GM18858 (cell line): ENCODE measurements around the gene S100A6.
"Not testable (repeated sequence)": the region's sequence is repeated elsewhere in the genome, so short reads cannot be mapped to it uniquely, and the experiment has no call there.

Experiments used
- ATAC-seq: cut with Tn5 transposase; IDR thresholded peaks from one replicate; pipeline ENCODE4 v1.9.1; 2021; ENCODE audit not compliant: unreplicated experiment

The S100A6 gene

GRCh38 chr1:153563991-153564390 lies 28.2 kb upstream of the S100A6 start:
- ATAC-seq: no peak

GRCh38 chr1:153563483-153563901 lies 27.7 kb upstream of the S100A6 start:
- ATAC-seq: no peak

- not testable (repeated sequence) for ATAC-seq
Observed at GRCh38 chr1:153562021-153562420, 26.2 kb upstream of the S100A6 start.

GRCh38 chr1:153561466-153561985 lies 25.7 kb upstream of the S100A6 start:
- no peak for ATAC-seq

- ATAC-seq: no peak
Observed at GRCh38 chr1:153560771-153561465, 25.1 kb upstream of the S100A6 start.

- ATAC-seq: no peak
Observed at GRCh38 chr1:153560241-153560640, 24.4 kb upstream of the S100A6 start.

GRCh38 chr1:153557877-153558276 lies 22.1 kb upstream of the S100A6 start:
- ATAC-seq: no peak

- ATAC-seq: no peak
Observed at GRCh38 chr1:153556348-153556747, 20.6 kb upstream of the S100A6 start.

GRCh38 chr1:153553830-153554541 lies 18.2 kb upstream of the S100A6 start:
- no peak for ATAC-seq

- no peak for ATAC-seq
Observed at GRCh38 chr1:153553096-153553495, 17.3 kb upstream of the S100A6 start.

GRCh38 chr1:153552335-153552734 lies 16.5 kb upstream of the S100A6 start:
- ATAC-seq: no peak

- no peak for ATAC-seq
Observed at GRCh38 chr1:153550827-153551500, 15.2 kb upstream of the S100A6 start.

GRCh38 chr1:153550398-153550758 lies 14.6 kb upstream of the S100A6 start:
- ATAC-seq: no peak

GRCh38 chr1:153549741-153550397 lies 14.1 kb upstream of the S100A6 start:
- ATAC-seq: no peak

GRCh38 chr1:153548722-153549688 lies 13.2 kb upstream of the S100A6 start, which contains the start of gene S100A3:
S100A3 (minus strand) TSS chr1:153549258; CDS start chr1:153548485, 773 bp downstream.
- ATAC-seq: no peak

GRCh38 chr1:153547560-153548551 lies 12.1 kb upstream of the S100A6 start:
- ATAC-seq: no peak

GRCh38 chr1:153546796-153547559 lies 11.2 kb upstream of the S100A6 start:
- ATAC-seq: no peak

GRCh38 chr1:153546371-153546770 lies 10.6 kb upstream of the S100A6 start:
- ATAC-seq: no peak
